Nephron progenitor cell (in vitro differentiated cells): Measurements from ENCODE around the gene ZNF488.
A peak's percentile ranks its signal among the peaks of the same experiment; 100 is the strongest.

Source experiments
- DNase-seq: peaks from one replicate; pipeline ENCODE4 v3.0.0; 2021
- H3K27ac Mint-ChIP-seq: 2 replicates; pipeline ENCODE4 v1.8.0; 2021; ENCODE audit warnings: mild to moderate bottlenecking, moderate library complexity, mixed read lengths
- H3K27me3 Mint-ChIP-seq: 2 replicates; pipeline ENCODE4 v1.8.0; 2021; ENCODE audit warnings: mild to moderate bottlenecking, low read depth, mixed read lengths; ENCODE audit not compliant: poor library complexity
- H3K36me3 Mint-ChIP-seq: 2 replicates; pipeline ENCODE4 v1.8.0; 2021; ENCODE audit warnings: low read depth, mixed read lengths
- H3K4me1 Mint-ChIP-seq: 2 replicates; pipeline ENCODE4 v1.8.0; 2021; ENCODE audit warnings: mixed read lengths
- H3K4me3 Mint-ChIP-seq: 2 replicates; pipeline ENCODE4 v1.8.0; 2021; ENCODE audit warnings: mild to moderate bottlenecking, moderate library complexity, mixed read lengths
- H3K9me3 Mint-ChIP-seq: 2 replicates; pipeline ENCODE4 v1.8.0; 2021; ENCODE audit warnings: mild to moderate bottlenecking, moderate library complexity, mixed read lengths
- TF ChIP-seq, protein P1 (sequence below): fragments of 200-600 bp; sonication (generic); IDR thresholded peaks from 2 replicates; pipeline ENCODE4 v1.5.0; 2021; ENCODE audit warnings: antibody characterized with exemption

ZNF488 gene

DNA sequence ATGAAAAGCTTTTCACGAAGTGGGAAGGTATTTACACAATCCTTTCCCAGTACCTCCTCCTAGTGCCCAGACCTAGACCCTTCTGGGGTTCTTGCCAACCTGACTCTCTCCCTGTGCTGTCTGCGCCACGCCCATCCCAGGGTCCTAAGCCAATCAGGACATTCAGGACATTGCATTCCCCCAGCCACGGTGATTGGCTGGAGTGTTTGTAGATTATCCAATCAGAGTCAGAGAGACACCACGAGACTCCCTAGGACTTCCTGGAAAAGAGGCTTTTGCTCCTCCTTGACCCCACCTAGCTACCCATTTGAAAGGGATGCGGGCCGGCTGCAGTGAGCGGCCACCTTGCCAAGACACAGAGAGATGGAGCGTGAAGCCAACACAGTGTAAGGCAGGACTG lies 65.4 kb downstream of the ZNF488 start:
- Mint-ChIP-seq H3K9me3 (no peaks in the 10 kb centered on the region), H3K27me3 (peaks cover 7% of the 10 kb centered on the region), H3K36me3 (no peaks in the 10 kb centered on the region), H3K4me1 (no peaks in the 10 kb centered on the region), H3K4me3 (no peak overlapping the region), H3K27ac (no peak overlapping the region)
- DNase-seq: no peak
- TF ChIP-seq, protein P1, sequence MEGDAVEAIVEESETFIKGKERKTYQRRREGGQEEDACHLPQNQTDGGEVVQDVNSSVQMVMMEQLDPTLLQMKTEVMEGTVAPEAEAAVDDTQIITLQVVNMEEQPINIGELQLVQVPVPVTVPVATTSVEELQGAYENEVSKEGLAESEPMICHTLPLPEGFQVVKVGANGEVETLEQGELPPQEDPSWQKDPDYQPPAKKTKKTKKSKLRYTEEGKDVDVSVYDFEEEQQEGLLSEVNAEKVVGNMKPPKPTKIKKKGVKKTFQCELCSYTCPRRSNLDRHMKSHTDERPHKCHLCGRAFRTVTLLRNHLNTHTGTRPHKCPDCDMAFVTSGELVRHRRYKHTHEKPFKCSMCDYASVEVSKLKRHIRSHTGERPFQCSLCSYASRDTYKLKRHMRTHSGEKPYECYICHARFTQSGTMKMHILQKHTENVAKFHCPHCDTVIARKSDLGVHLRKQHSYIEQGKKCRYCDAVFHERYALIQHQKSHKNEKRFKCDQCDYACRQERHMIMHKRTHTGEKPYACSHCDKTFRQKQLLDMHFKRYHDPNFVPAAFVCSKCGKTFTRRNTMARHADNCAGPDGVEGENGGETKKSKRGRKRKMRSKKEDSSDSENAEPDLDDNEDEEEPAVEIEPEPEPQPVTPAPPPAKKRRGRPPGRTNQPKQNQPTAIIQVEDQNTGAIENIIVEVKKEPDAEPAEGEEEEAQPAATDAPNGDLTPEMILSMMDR: no peak

- H3K27me3 Mint-ChIP-seq: peaks cover 7% of the 10 kb centered on the region
- H3K4me3 Mint-ChIP-seq: no peak overlapping the region
- no peaks in the 10 kb centered on the region for H3K36me3 Mint-ChIP-seq
- H3K4me1 Mint-ChIP-seq: no peaks in the 10 kb centered on the region
- H3K9me3 Mint-ChIP-seq: no peaks in the 10 kb centered on the region
- no peak overlapping the region for H3K27ac Mint-ChIP-seq
- TF ChIP-seq, protein P1: no peak
- no peak for DNase-seq
These were observed 66.8 kb downstream of the ZNF488 start for GRCh38 chr10:47317251-47317650.

GRCh38 chr10:47316131-47316530 lies 68.0 kb downstream of the ZNF488 start:
- Mint-ChIP-seq H3K27ac (peak overlapping the region; percentile 26), H3K27me3 (peaks cover 7% of the 10 kb centered on the region), H3K36me3 (no peaks in the 10 kb centered on the region), H3K9me3 (no peaks in the 10 kb centered on the region), H3K4me1 (no peaks in the 10 kb centered on the region), H3K4me3 (no peak overlapping the region)
- TF ChIP-seq, protein P1: no peak
- no peak for DNase-seq
